Suprapubic skin (tissue), 4 donors: ENCODE results near the gene GCNT1. TPM values are rescaled to one million over a fixed set of nuclear protein-coding genes. Genes with fewer than 3 reads are reported as not detected.
"Not testable (repeated sequence)": the region's sequence is repeated elsewhere in the genome, so short reads cannot be mapped to it uniquely, and the experiment has no call there.

Experiments
- DNase-seq, 2 donors: peaks; one replicate each; pipeline ENCODE4 v3.0.0-alpha.2; 2019; ENCODE audit warnings: low spot score in 2 of 2
- H3K27ac ChIP-seq: fragments of 200-600 bp; sonication (generic); one replicate; pipeline ENCODE4 v1.5.1; 2019
- H3K27me3 ChIP-seq: fragments of 200-600 bp; sonication (generic); one replicate; pipeline ENCODE4 v1.5.1; 2019
- H3K36me3 ChIP-seq: fragments of 200-600 bp; sonication (generic); one replicate; pipeline ENCODE4 v1.5.1; 2019
- H3K4me1 ChIP-seq: fragments of 200-600 bp; sonication (generic); one replicate; pipeline ENCODE4 v1.5.1; 2019
- H3K4me3 ChIP-seq: fragments of 200-600 bp; sonication (generic); one replicate; pipeline ENCODE4 v1.5.1; 2019; ENCODE audit warnings: mild to moderate bottlenecking
- H3K9me3 ChIP-seq: fragments of 200-600 bp; sonication (generic); one replicate; pipeline ENCODE4 v1.5.1; 2019
- CTCF ChIP-seq, 2 donors: fragments of 200-600 bp in 1 of 2; fragments of 450-650 bp in 1 of 2; sonication (generic) in 1 of 2; IDR thresholded peaks; one replicate each; pipeline ENCODE4 v1.5.1; 2016 to 2019; ENCODE audit warnings: antibody characterized with exemption in 2 of 2, mild to moderate bottlenecking in 1 of 2, moderate library complexity in 1 of 2
- EP300 ChIP-seq: sonication (generic); formaldehyde crosslinking; IDR thresholded peaks from one replicate; pipeline ENCODE4 v1.6.1; 2017; ENCODE audit warnings: antibody characterized with exemption
- POLR2A ChIP-seq, 2 donors: fragments of 450-650 bp; IDR thresholded peaks; one replicate each; pipeline ENCODE4 v1.6.1; 2017; ENCODE audit warnings: antibody characterized with exemption in 2 of 2, mild to moderate bottlenecking in 2 of 2, moderate library complexity in 2 of 2
- POLR2AphosphoS5 ChIP-seq, 3 donors: sonication (generic); formaldehyde crosslinking; IDR thresholded peaks; one replicate each; pipeline ENCODE4 v1.6.1; 2017; ENCODE audit warnings: antibody characterized with exemption in 3 of 3
- WGBS: methylation state at CpG from one replicate; pipeline ENCODE4 v1.1.5; 2018; 5-methylcytosine and 5-hydroxymethylcytosine counted together
- total RNA-seq, 4 donors: library from RNA; depleted of rRNA; stranded (reverse); fragments of >200 nt; gene quantifications; one replicate each; pipeline ENCODE4 v1.1.0, GENCODE V29; 2016

Gene GCNT1
- total RNA-seq, 4 donors from 2014 or later = 1.0 to 7.9 (median 5.4) TPM

- TF ChIP-seq POLR2A (IDR thresholded peaks at IDR 0.05) (no peak), POLR2AphosphoS5 (IDR thresholded peaks at IDR 0.05) (no peak), EP300 (no peak), CTCF (IDR thresholded peaks at IDR 0.05) (no peak)
- peaks cover 4% of the 10 kb centered on the region for H3K4me1 ChIP-seq
- 81% methylated on average over 13 of the region's 20 CpGs for WGBS
- no peak for DNase-seq
- H3K27me3 ChIP-seq = no peaks in the 10 kb centered on the region
- H3K4me3 ChIP-seq = no peak overlapping the region
- no peak overlapping the region for H3K27ac ChIP-seq
- H3K9me3 ChIP-seq = no peaks in the 10 kb centered on the region
- no peaks in the 10 kb centered on the region for H3K36me3 ChIP-seq
Observed at GRCh38 chr9:76528642-76529190, 69.7 kb downstream of the GCNT1 start.

GRCh38 chr9:76529653-76530052, 70.7 kb downstream of the GCNT1 start:
- no peaks in the 10 kb centered on the region for H3K36me3 ChIP-seq
- TF ChIP-seq POLR2A (IDR thresholded peaks at IDR 0.05) = no peak
- no peak for TF ChIP-seq POLR2AphosphoS5 (IDR thresholded peaks at IDR 0.05)
- TF ChIP-seq EP300 = no peak
- TF ChIP-seq CTCF (IDR thresholded peaks at IDR 0.05) = no peak
- no peak overlapping the region for H3K4me3 ChIP-seq
- H3K4me1 ChIP-seq = peaks cover 4% of the 10 kb centered on the region
- no peak overlapping the region for H3K27ac ChIP-seq
- no peaks in the 10 kb centered on the region for H3K27me3 ChIP-seq
- no peaks in the 10 kb centered on the region for H3K9me3 ChIP-seq
- 96% methylated on average over 5 of the region's 5 CpGs for WGBS
- DNase-seq = no peak

- DNase-seq = no peak
- WGBS = 38% methylated on average over 6 of the region's 6 CpGs
- peaks cover 4% of the 10 kb centered on the region for H3K4me1 ChIP-seq
- H3K36me3 ChIP-seq = no peaks in the 10 kb centered on the region
- no peaks in the 10 kb centered on the region for H3K27me3 ChIP-seq
- no peak overlapping the region for H3K27ac ChIP-seq
- H3K4me3 ChIP-seq = no peak overlapping the region
- TF ChIP-seq POLR2AphosphoS5 (IDR thresholded peaks at IDR 0.05) (no peak), CTCF (IDR thresholded peaks at IDR 0.05) (no peak), POLR2A (IDR thresholded peaks at IDR 0.05) (no peak), EP300 (no peak)
- no peaks in the 10 kb centered on the region for H3K9me3 ChIP-seq
Observed at GRCh38 chr9:76530458-76531110, 71.6 kb downstream of the GCNT1 start.

GRCh38 chr9:76531231-76531780, 72.3 kb downstream of the GCNT1 start:
- H3K27me3 ChIP-seq = no peaks in the 10 kb centered on the region
- H3K4me3 ChIP-seq = no peak overlapping the region
- 68% methylated on average over 3 of the region's 3 CpGs for WGBS
- DNase-seq = no peak
- TF ChIP-seq EP300 (no peak), POLR2A (IDR thresholded peaks at IDR 0.05) (no peak), POLR2AphosphoS5 (IDR thresholded peaks at IDR 0.05) (no peak), CTCF (IDR thresholded peaks at IDR 0.05) (no peak)
- H3K4me1 ChIP-seq = peaks cover 4% of the 10 kb centered on the region
- no peaks in the 10 kb centered on the region for H3K9me3 ChIP-seq
- no peaks in the 10 kb centered on the region for H3K36me3 ChIP-seq
- no peak overlapping the region for H3K27ac ChIP-seq

- DNase-seq, H3K27ac ChIP-seq, H3K27me3 ChIP-seq, H3K36me3 ChIP-seq, H3K4me1 ChIP-seq, H3K9me3 ChIP-seq, H3K4me3 ChIP-seq: not testable (repeated sequence)
- WGBS = 85% methylated on average over 4 of the region's 4 CpGs
Observed at GRCh38 chr9:76532877-76533276, 73.9 kb downstream of the GCNT1 start.
